HG03039 (cell line): ENCODE data around the gene DIO1.

ENCODE experiments used
- ATAC-seq: cut with Tn5 transposase; IDR thresholded peaks from one replicate; pipeline ENCODE4 v1.9.1; 2021; ENCODE audit warnings: mild to moderate bottlenecking, moderate library complexity; ENCODE audit not compliant: unreplicated experiment

The DIO1 gene

GRCh38 chr1:53938136-53938830 is 44.3 kb downstream of the DIO1 start:
- ATAC-seq, result no peak

DNA sequence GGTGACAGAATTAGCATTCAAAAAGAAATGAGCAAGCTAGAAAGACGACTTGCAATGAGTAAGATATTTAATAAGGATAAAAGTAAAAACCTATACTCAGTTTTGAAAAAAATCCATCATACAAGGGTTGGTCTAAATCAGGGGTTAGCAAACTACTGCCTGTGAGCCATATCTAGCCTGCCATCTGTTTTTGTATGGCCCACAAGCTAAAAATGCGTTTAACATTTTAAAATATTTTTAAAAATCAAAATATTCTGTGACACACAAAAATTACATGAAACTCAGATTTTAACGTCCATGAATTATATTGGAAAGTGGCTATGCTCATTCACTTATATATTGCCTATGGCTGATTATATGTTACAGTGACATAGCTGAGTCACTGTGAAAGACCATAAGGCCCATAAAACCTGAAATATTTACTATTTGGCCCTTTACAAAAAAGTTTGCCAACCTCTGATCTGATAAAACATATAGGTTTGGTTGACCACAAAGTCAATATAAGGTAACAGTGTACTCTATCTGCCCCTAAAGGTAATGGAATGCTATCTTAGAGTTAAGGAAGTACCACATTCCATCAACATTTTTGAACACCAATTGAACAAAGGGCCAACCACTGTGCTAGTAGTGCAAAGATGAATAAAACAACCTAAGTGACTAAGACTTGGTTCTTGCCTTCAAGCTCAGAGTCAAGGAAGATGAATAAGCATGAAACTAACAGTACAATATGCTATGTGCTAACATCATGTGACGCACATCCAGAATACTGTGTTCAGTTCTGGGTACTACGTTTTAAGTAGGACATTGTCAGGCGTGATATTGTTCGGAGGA is 48.4 kb downstream of the DIO1 start:
- ATAC-seq, result no peak

DNA sequence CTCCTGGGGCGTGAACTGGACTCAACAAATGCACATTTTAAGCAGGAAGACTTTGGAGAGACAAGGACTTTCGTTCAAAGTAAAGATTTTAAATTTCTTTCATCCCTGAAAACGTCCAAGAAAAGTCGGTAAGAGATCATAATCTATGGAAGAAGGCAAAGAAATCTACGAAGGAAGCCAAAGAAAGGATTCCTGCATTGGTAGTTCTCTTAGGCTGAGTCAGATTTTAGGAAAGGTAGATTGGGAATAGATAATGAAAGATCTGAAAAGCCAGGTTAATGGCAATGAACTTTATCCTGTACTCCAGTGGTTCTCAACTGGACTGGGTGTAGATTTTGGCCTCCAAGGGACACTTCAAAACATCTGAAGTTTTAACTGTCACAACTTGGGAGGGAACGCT is 49.1 kb downstream of the DIO1 start:
- no peak for ATAC-seq

DNA sequence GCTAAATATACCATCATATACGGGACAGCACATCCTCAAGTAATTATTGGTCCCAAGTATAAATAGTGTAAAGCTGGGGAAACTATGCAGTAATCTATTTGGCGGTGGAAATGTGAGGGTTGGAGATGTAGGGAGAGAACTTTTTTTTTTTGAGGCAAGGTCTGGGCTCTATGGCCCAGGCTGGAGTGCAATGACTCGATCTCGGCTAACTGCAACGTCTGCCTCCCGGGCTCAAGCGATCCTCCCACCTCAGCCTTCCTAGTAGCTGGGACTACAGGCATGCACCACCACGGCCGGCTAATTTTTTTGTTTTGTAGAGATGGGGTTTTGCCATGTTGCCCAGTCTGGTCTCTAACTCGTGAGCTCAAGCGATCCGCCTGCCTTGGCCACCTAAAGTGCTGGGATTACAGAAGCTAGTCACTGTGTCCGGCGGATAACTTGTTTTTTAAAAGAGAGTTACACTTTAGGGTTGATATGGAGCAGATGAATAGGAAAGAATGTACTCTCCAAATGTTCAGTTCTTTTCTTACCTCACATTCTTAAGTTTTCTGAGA is 49.6 kb downstream of the DIO1 start:
- no peak for ATAC-seq

DNA sequence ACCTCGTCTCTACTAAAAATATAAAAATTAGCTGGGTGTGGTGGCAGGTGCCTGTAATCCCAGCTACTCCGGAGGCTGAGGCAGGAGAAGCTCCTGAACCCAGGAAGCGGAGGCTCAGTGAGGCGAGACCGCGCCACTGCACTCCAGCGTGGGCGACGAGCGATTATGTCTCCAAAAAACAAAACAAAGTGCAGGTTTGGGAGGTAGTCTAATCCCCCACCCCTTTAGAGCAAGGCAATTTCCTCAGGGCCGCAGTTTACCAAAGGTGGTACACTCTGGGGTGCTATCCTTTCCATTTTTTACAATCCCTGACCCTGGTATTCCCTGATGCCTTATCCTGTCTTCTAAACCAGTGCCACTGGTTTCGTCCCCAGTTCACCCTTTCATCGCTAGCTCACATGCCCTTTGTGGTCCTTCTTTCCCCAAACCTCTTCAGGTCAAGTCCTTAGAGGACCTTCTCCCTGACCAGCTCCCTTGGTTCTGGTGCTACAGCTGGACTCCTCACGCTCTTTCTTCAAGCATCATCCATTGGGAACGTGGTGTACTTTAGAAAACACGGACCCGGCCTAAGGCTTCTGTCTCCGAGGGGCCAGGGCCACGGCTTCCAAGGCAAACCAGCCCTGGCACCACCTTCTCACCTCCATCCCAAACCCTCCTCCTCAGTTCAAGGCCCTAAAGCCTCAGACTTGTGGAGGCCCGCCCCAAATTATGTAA is 50.6 kb downstream of the DIO1 start:
- ATAC-seq, result no peak

- no peak for ATAC-seq
These were observed 51.1 kb downstream of the DIO1 start for GRCh38 chr1:53945183-53945432.

DNA sequence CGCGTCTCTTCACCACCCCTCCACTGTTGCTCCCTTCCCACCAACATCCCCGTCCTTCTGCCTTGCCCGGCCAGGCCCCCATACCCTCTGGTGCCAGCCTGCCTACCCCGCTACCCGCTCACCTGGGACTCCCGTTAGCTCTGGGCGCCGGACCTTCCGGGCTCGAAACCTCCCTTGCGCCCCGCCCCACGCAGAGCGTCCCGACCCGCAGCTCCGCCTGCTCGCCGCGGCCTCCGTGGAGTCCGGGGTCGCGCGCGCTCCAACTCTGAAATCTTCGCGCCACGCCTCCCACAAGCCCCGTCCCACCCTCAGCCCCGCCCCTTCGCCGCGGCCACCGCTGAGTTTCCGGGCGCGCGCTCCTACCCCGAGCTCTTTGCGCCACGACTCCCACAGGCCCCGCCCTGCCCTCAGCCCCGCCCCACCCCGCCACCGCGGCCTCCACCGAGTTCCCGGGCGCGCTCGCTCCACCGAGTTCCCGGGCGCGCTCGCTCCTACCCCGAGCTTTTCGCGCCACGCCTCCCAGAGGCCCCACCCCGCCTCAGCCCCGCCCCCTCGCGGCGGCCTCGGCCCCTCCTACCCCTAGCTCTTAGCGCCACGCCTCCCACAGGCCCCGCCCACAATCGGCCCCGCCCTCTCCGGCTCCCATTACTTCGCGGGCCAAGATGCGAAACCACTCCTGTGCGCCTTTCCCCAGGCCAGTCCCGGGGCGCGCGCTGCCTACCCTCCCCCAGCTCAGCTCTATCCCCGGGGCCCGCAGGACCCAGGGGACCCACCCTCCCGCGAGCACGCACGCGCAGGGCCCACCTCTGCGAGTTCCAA is 51.7 kb downstream of the DIO1 start, which contains the start of gene IFT25:
Gene IFT25 (minus strand): TSS at position 267 of the 819 bp plus-strand sequence. CDS start 5,617 bp downstream, outside the sequence.
- peak; percentile 65 for ATAC-seq

DNA sequence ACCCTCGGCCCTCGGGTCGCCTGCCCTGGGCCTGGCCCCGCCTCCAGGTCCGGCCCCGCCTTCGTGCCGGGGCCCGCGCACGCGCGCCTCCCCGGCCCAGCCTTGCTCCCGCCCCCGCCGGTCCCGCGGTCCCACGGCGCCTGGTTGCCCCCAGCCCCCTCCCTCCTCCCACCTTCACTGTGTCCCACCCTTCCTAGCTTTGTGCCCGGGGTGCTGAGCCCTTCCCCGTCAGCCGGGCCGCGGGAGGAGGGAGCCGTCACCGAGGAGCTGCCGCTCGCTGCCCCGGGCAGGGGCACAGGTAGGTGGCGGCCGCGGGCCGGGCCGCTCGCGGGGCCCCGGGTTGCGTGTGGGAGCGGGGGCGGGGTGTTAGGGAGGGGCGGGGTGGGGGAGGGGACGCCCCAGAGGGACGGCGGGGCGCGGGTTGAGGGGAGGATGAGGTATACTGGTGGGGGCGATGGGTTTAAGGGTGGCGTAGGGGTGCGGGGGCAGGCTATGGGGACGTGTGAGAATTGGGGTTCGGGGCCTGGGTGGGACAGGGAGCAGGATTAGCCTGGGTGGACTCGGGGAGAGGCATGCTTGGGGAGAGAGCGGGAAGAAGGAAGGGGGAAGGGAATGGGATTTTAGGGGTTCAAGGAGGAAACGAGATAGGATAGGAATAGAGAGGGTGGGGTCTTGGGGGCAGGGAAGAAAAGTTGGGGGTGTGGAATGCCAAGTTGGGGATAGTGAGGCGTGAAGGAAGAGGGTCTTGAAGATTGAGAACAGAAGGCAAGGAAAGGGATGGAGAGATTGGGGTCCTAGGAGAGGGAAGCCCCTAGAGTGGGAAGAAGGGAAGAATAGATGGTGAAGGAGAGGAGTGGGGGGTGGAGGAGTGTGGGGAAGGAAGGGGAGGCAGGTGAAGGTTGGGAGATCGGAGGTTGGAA is 52.5 kb downstream of the DIO1 start, which contains the start of gene LRRC42:
Gene LRRC42 (plus strand): TSS at position 99 of the 920 bp plus-strand sequence. CDS start 5,650 bp downstream, outside the sequence.
- peak; percentile 63 for ATAC-seq

DNA sequence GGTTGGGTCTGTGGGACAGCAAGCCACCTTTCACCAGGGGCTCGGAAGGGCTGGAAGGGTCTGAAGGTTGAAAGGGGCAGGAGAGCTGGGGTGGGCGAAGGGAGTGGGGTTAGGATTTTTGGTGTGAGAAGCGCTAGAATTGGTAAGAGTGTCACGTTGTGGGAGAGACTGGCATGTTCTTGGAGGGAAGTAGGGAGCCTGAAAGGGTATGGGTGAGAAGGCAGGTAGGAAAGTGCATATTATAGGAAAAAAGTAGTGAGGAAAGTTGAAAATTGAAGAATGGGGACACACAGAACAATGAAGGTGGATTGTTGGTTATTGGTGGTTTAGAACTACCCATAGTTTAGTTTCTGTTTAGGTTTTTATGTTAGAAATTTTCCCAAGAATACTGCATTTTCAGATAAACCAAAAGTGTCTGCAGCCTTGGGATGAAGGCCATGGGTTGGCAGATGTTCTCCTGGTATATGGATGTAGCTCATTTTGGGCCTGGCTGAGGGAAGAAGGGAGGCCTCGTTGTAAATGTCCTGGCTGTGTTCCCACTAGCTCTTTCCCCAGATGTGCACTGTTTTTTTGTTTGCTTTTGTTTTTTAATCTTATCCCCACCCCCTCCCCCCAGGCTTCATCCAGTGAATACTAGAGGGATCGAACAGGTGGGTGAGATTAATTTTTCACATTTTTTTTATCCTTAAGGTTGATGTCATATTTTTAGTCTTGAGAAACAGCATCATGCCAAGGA is 53.4 kb downstream of the DIO1 start:
- ATAC-seq, result no peak

DNA sequence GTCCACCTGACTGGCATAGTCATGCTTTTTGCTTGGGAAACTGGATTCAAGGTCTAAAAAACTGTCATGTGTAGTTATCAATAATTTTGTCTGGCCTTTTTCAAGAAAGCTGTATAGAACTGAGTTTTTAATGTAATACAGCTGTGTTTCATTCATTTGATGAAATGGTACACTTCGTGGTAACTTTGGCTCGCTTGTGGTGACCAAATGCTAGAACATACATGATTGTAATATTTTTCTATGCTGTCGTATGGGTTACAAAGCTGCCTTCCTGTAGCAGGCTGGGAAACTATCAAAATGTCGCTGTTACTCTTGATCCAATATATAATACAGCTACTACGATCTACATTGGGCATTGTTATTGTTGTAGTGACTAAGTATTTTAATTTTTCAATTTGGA is 54.3 kb downstream of the DIO1 start:
- no peak for ATAC-seq

DNA sequence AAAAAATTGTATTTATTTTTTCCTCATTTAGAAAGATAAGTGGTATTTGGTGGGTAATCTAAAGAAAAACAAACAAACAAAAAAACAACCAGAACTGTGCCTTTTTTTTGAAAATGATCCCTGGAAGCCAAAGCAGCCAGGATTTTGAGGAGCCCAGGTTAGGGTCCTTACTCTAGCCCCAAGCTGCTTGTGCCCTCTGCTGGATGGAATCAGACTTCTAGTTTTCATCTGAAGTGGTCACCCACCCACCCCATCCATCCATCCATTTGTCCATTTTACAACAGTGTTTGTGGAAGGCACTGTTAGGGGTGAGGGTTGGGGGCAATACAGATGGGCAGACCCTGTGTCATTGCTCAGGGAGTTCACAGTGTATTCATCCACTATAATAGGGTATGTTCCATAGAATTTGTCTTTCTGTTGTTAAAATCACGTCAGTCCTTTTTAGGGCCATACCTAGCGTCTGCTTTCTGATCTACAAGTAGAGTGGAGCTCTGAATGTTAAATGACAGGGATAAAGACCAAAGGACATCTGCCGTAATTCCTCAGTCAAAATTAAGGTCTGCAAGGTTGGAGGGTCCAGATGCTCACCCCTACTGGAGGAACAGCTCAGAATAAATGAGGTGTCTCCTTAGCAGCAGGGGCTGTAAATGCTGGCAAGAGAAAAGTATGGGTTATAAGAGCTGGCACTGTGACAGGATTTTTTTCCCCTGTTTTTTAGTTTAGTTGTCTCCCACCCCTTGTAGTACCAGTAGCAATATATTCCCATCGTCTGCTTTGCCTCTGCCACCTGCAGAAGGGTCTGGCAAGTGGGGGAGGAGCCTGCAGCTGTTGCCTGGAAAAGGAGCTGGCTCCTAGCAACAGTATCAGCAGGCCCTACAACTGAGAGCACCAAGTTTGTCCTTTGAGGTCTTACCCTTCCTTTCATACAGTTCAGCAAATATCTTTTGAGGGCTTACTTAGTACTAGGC is 55.3 kb downstream of the DIO1 start:
- ATAC-seq, result no peak

DNA sequence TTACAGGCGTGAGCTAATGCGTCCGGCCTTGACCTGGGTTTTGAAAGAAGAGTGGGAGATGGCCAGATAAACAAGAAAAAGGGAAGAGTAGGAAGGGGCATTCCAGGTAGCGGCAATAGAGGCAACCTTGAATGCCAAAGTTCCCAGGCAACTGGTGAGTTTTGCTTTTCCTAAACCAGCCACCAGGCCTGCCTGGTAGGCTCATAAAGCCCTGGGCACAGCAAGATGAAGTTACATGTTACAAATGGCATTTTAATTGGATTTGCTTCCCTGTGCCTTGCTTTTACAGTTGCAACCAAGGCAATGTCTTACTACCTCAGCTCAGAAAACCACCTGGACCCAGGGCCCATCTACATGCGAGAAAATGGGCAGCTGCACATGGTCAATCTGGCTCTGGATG is 57.7 kb downstream of the DIO1 start:
- ATAC-seq, result no peak

DNA sequence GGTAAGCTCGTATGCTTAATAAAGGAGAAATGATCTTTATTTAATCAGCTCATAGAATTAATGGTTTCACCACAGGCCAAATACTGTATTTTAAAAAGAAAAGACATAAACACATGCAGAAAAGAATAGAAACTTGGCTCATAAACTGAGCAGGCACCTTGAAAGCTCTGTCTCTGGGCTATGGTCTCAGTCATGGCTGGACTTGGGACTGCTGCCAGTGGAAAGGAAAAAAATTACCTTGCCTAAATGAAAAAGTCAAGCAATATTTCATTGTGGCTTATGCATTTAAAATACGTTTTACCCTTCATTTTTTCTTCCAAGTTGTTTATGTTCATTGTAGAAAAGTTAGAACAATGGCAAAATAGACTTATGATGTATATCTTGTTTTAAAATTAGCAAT is 60.1 kb downstream of the DIO1 start:
- no peak for ATAC-seq

- no peak for ATAC-seq
These were observed 62.6 kb downstream of the DIO1 start for GRCh38 chr1:53956308-53957168.

- ATAC-seq, result no peak
These were observed 63.3 kb downstream of the DIO1 start for GRCh38 chr1:53957194-53957818.

DNA sequence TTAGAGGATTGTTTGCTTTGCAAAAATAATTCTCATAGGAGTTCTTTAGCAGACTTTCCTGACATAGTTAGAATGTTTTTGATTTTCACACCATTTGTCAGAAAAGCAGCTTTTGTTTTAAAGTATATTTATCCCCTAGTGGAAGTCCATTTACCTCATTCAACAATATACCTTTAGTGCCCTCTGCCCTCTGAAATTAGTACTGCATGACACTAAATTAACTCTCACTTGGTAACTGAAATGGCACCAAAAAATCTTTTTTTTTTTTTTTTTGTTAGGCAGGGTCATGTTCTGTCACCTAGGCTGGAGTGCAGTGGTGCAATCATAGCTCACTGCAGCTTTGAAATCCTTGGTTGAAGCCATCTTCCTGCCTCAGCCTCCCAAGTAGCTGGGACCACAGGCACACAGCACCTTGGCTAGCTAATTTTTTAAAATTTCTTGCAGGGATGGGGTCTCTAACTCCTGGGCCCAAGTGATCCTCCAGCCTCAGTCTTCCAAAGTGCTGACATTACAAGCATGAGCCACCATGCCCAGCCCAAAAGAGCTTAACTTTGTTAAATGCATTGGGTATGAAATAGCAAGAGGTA is 65.8 kb downstream of the DIO1 start:
- no peak for ATAC-seq
